ENCODE data around the gene TMEM209. TPM values are rescaled to one million over a fixed set of nuclear protein-coding genes. Genes with fewer than 3 reads are reported as not detected.

The TMEM209 gene
- total RNA-seq, 1 experiment from 2014 or later: 21.0 TPM

- no peak overlapping the region for H3K27ac Mint-ChIP-seq
- no peak overlapping the region for H3K4me3 Mint-ChIP-seq
- TF ChIP-seq ZSCAN18 (CRISPR knock-in tag; IDR thresholded peaks at IDR 0.05): no peak
- no peak for TF ChIP-seq GABPB1 (CRISPR knock-in tag; IDR thresholded peaks at IDR 0.05)
- TF ChIP-seq CREM (CRISPR knock-in tag; IDR thresholded peaks at IDR 0.05): no peak
- TF ChIP-seq AR (CRISPR knock-in tag; IDR thresholded peaks at IDR 0.05): no peak
- no peak for TF ChIP-seq TP53 (CRISPR knock-in tag; IDR thresholded peaks at IDR 0.05)
- TF ChIP-seq IRF2 (CRISPR knock-in tag; IDR thresholded peaks at IDR 0.05; ENCODE audit: borderline replicate concordance, low read depth): no peak
- no peak for TF ChIP-seq IRF1 (CRISPR knock-in tag; IDR thresholded peaks at IDR 0.05)
- peaks cover 3% of the 10 kb centered on the region for H3K4me1 Mint-ChIP-seq
- DNase-seq (ENCODE audit: low spot score) (no peak), ATAC-seq (no peak)
- peaks cover 31% of the 10 kb centered on the region for H3K9me3 Mint-ChIP-seq
- CTCF ChIA-PET: interaction anchor here (2.0 kb wide), 1 partner anchor 11 kb away, joined by 5 read pairs; no protein-coding TSS in a partner anchor
- POLR2A ChIA-PET: no interaction called here
- peaks cover 4% of the 10 kb centered on the region for H3K36me3 Mint-ChIP-seq
- peaks cover 6% of the 10 kb centered on the region; the same call in 1 of the 2 replicates for H3K27me3 Mint-ChIP-seq (ENCODE audit: low read depth)
Measured at GRCh38 chr7:130227883-130228575, 22.8 kb upstream of the TMEM209 start.

- ATAC-seq: no peak
- Mint-ChIP-seq H3K9me3 (peaks cover 31% of the 10 kb centered on the region), H3K36me3 (peaks cover 4% of the 10 kb centered on the region), H3K4me3 (no peak overlapping the region), H3K27ac (no peak overlapping the region), H3K4me1 (peaks cover 3% of the 10 kb centered on the region), H3K27me3 (ENCODE audit: low read depth) (0 out of 2 replicates have a peak, but pooled peaks cover 4% of the 10 kb centered on the region)
- ChIA-PET POLR2A (no interaction called here), CTCF (interaction anchor here (1.1 kb wide), 1 partner anchor 10 kb away, joined by 3 read pairs; no protein-coding TSS in a partner anchor)
- DNase-seq (ENCODE audit: low spot score): no peak
- TF ChIP-seq IRF1 (CRISPR knock-in tag; IDR thresholded peaks at IDR 0.05) (no peak), TEAD4 (CRISPR knock-in tag; IDR thresholded peaks at IDR 0.05) (no peak), NR2C2 (CRISPR knock-in tag; IDR thresholded peaks at IDR 0.05) (no peak), E2F4 (CRISPR knock-in tag; IDR thresholded peaks at IDR 0.05; ENCODE audit: borderline replicate concordance, low read depth) (no peak), TEAD1 (CRISPR knock-in tag; IDR thresholded peaks at IDR 0.05) (no peak), ZSCAN18 (CRISPR knock-in tag; IDR thresholded peaks at IDR 0.05) (no peak), ARID4B (CRISPR knock-in tag; IDR thresholded peaks at IDR 0.05; ENCODE audit: borderline replicate concordance) (no peak), FOXJ3 (CRISPR knock-in tag; IDR thresholded peaks at IDR 0.05; ENCODE audit: borderline replicate concordance) (no peak), E2F1 (CRISPR knock-in tag; IDR thresholded peaks at IDR 0.05) (no peak), NFE2L1 (CRISPR knock-in tag; IDR thresholded peaks at IDR 0.05) (no peak), HMGA2 (CRISPR knock-in tag; IDR thresholded peaks at IDR 0.05) (no peak), ESRRA (CRISPR knock-in tag; IDR thresholded peaks at IDR 0.05; ENCODE audit: borderline replicate concordance) (no peak), FOXP1 (CRISPR knock-in tag; IDR thresholded peaks at IDR 0.05; ENCODE audit: borderline replicate concordance) (no peak), ZNF317 (CRISPR knock-in tag; IDR thresholded peaks at IDR 0.05; ENCODE audit: borderline replicate concordance, low read depth) (no peak)
Measured at GRCh38 chr7:130226333-130226732, 21.1 kb upstream of the TMEM209 start.
